NOMO-1 treated with DMSO at 0.1 percent for 48 hours (cell line): ENCODE results near the gene ZDHHC19.
A peak's percentile ranks its signal among the peaks of the same experiment; 100 is the strongest.
"Not testable (repeated sequence)": the region's sequence is repeated elsewhere in the genome, so short reads cannot be mapped to it uniquely, and the experiment has no call there.

ENCODE experiments used
- DNase-seq: peaks from one replicate; lab custom pipeline; 2025; ENCODE audit not compliant: unreplicated experiment; lab: John Stamatoyannopoulos, UW

The ZDHHC19 gene

GRCh38 chr3:196210673-196211556 lies at the start of gene ZDHHC19:
TSS of gene ZDHHC19 (minus strand) at chr3:196211400. CDS start at chr3:196211315, 85 bp downstream.
- no peak for DNase-seq

- no peak for DNase-seq
These were observed 49.6 kb upstream of the ZDHHC19 start for GRCh38 chr3:196260784-196261183.

- no peak for DNase-seq
These were observed 44.6 kb upstream of the ZDHHC19 start for GRCh38 chr3:196255776-196256175.

GRCh38 chr3:196254376-196255283 lies 43.4 kb upstream of the ZDHHC19 start:
- no peak for DNase-seq

- DNase-seq, result no peak
These were observed 40.7 kb upstream of the ZDHHC19 start for GRCh38 chr3:196251918-196252317.

- peak; percentile 99 for DNase-seq
These were observed 35.6 kb upstream of the ZDHHC19 start for GRCh38 chr3:196246612-196247308.

- not testable (repeated sequence) for DNase-seq
These were observed 33.0 kb upstream of the ZDHHC19 start for GRCh38 chr3:196244166-196244565.

GRCh38 chr3:196241704-196242103 lies 30.5 kb upstream of the ZDHHC19 start:
- no peak for DNase-seq

GRCh38 chr3:196240424-196240823 lies 29.2 kb upstream of the ZDHHC19 start:
- DNase-seq, result no peak

- no peak for DNase-seq
These were observed 27.7 kb upstream of the ZDHHC19 start for GRCh38 chr3:196238612-196239560.

GRCh38 chr3:196237203-196237602 lies 26.0 kb upstream of the ZDHHC19 start:
- DNase-seq, result no peak

GRCh38 chr3:196236223-196236622 lies 25.0 kb upstream of the ZDHHC19 start:
- DNase-seq, result no peak

- DNase-seq, result peak; percentile 97
These were observed 24.4 kb upstream of the ZDHHC19 start for GRCh38 chr3:196235452-196236122.

- no peak for DNase-seq
These were observed 21.7 kb upstream of the ZDHHC19 start for GRCh38 chr3:196232882-196233251.

- DNase-seq, result peak; percentile 42
These were observed 21.1 kb upstream of the ZDHHC19 start for GRCh38 chr3:196232154-196232881.

GRCh38 chr3:196227629-196228493 lies 16.7 kb upstream of the ZDHHC19 start:
- DNase-seq, result no peak

GRCh38 chr3:196227121-196227561 lies 15.9 kb upstream of the ZDHHC19 start:
- DNase-seq, result no peak
